ENCODE measurements around the gene HEXD. TPM values are rescaled to one million over a fixed set of nuclear protein-coding genes. Genes with fewer than 3 reads are reported as not detected.

Gene HEXD
- total and polyA plus RNA-seq, 12 donors = 8.9 to 292 (median 43.8) TPM

DNA sequence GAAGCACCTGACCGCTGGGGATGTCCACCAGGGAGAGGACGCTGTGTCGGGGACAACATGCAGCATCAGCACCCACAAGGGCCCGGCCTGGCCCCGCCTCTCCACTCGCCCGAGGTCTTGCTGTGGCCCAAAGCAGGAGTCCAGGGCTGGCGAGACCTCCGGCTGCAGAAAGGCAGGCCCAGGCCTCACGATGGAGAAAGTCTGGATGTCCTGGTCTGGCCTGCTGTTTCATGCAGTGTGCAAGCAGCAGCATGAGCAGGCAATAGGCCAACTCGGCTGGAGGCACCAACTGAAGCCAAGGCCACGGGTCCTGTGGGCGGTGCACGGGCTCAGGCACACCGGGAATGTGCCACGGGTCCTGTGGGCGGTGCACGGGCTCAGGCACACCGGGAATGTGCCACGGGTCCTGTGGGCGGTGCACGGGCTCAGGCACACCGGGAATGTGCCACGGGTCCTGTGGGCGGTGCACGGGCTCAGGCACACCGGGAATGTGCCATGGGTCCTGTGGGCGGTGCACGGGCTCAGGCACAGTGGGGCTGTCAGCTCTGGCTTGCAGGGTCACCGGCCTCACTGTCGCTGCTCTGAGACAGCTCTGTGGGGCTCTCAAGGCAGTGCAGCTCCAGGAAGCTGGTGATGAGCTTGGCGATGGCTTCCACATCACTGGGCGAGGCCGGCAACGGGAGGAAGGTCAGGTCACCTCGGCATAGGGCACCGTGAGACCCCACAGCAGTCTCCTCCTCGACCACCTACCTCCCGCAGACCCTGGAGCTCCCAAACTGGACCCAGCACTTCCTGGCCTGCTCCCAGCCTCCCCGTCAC, 25.5 kb downstream of the HEXD start:
- Histone ChIP-seq H3K27ac (peak overlapping the region; percentile 39 to 91 (median 72)), H3K9me3 (replicated peaks in 1 of 3) (no peaks in the 10 kb centered on the region), H3K4me3 (no peak overlapping the region), H3K36me3 (replicated peaks in 1 of 2) (peaks cover 0 to 18% of the 10 kb centered on the region in 2 donors), H3K27me3 (no peaks in the 10 kb centered on the region), H3K4me1 (replicated peaks in 1 of 2) (peaks cover 20 to 25% of the 10 kb centered on the region in 2 donors)
- WGBS, 4 donors = 50 to 60% (median 58%) methylated on average over 8 to 35 of the region's 40 CpGs
- TF ChIP-seq, protein P1, sequence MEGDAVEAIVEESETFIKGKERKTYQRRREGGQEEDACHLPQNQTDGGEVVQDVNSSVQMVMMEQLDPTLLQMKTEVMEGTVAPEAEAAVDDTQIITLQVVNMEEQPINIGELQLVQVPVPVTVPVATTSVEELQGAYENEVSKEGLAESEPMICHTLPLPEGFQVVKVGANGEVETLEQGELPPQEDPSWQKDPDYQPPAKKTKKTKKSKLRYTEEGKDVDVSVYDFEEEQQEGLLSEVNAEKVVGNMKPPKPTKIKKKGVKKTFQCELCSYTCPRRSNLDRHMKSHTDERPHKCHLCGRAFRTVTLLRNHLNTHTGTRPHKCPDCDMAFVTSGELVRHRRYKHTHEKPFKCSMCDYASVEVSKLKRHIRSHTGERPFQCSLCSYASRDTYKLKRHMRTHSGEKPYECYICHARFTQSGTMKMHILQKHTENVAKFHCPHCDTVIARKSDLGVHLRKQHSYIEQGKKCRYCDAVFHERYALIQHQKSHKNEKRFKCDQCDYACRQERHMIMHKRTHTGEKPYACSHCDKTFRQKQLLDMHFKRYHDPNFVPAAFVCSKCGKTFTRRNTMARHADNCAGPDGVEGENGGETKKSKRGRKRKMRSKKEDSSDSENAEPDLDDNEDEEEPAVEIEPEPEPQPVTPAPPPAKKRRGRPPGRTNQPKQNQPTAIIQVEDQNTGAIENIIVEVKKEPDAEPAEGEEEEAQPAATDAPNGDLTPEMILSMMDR (IDR thresholded peaks at IDR 0.05) = no peak
- TF ChIP-seq POLR2A (IDR thresholded peaks at IDR 0.05) = peak in 1 of 2 donors; percentile 43
- intact Hi-C loops (cut with DNase I) = no loop called here
- peak; percentile 84 to 97 (median 95) for DNase-seq

DNA sequence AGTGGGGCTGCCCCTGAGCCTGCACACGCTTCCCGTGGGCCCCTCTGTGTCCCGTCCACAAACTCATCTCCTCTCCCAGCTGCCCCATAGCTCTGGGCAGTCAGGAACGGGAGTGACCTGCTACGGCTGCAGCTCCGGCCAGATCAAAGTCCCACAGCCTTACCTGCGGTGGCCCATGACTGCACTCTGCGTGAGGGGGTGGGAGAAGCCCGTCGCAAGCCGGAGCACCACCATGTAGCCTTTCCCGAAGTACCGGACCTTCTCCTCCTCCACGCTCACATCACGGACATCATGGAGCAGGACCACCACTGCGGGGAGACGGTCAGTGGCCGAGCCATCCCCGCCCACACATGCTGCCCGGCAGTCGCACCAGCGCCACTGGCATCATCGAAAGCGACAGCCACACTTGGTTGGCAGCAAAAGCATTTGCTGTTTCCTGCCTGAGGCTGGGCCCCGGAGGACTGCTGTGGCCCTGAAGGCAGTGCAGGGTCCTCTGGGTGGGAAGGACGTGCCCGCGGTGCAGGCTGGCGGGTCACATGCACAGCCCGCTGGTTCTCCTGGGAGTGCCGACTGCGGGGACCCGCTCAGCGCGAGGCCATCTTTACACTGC, 26.2 kb downstream of the HEXD start:
- H3K36me3 ChIP-seq (replicated peaks in 1 of 2) = peaks cover 0 to 18% of the 10 kb centered on the region in 2 donors
- intact Hi-C loops (cut with DNase I) = no loop called here
- peaks cover 20 to 30% of the 10 kb centered on the region in 2 donors for H3K4me1 ChIP-seq (replicated peaks in 1 of 2)
- DNase-seq = peak in 4 of 7 donors; percentile 42 to 60 (median 46)
- no peaks in the 10 kb centered on the region for H3K27me3 ChIP-seq
- no peaks in the 10 kb centered on the region for H3K9me3 ChIP-seq (replicated peaks in 1 of 3)
- no peak overlapping the region for H3K4me3 ChIP-seq
- H3K27ac ChIP-seq = peak overlapping the region; percentile 39 to 91 (median 72)
- TF ChIP-seq, protein P1 (IDR thresholded peaks at IDR 0.05) = no peak
- TF ChIP-seq POLR2A (IDR thresholded peaks at IDR 0.05) = no peak
- 55 to 67% (median 60%) methylated on average over 10 to 35 of the region's 35 CpGs for WGBS, 4 donors

DNA sequence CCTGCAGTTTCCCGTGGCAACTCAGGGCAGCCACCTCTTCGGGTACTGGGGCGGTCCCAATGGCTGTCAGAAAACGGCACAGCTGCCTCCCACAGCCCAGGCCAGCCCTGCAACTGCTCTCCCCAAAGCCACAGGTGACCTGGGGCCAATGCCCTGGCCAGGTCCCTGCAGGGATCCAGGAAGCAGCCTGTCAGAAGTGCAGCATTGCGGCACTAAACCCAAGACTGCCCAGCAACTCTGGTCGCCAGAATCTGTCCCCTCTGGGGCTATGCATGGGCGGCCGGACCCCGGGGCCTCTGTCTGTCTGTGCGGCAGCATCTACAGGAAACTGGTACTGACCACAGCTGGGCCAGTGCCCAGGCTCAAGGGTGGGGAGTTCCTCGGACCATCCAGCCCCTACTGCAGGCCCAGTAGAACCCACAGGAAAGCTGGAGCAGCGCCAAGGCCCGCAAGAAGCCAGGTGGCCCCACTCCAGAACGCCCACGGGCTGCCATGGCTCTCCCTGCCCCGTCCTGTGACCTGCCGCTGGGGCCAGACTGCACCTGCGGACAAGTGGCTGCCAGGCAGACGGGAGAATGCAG, 26.9 kb downstream of the HEXD start:
- intact Hi-C loops (cut with DNase I) = no loop called here
- no peaks in the 10 kb centered on the region for H3K9me3 ChIP-seq (replicated peaks in 1 of 3)
- peaks cover 0 to 18% of the 10 kb centered on the region in 2 donors for H3K36me3 ChIP-seq (replicated peaks in 1 of 2)
- 44 to 57% (median 47%) methylated on average over 3 to 19 of the region's 19 CpGs for WGBS, 4 donors
- no peak for TF ChIP-seq POLR2A (IDR thresholded peaks at IDR 0.05)
- TF ChIP-seq, protein P1 (IDR thresholded peaks at IDR 0.05) = no peak
- peak in 3 of 7 donors; percentile 51 to 66 (median 56) for DNase-seq
- no peaks in the 10 kb centered on the region for H3K27me3 ChIP-seq
- H3K4me3 ChIP-seq = no peak overlapping the region
- H3K27ac ChIP-seq = peak overlapping the region in 3 of 5 donors; percentile 7 to 91 (median 76)
- H3K4me1 ChIP-seq (replicated peaks in 1 of 2) = peaks cover 20 to 33% of the 10 kb centered on the region in 2 donors

DNA sequence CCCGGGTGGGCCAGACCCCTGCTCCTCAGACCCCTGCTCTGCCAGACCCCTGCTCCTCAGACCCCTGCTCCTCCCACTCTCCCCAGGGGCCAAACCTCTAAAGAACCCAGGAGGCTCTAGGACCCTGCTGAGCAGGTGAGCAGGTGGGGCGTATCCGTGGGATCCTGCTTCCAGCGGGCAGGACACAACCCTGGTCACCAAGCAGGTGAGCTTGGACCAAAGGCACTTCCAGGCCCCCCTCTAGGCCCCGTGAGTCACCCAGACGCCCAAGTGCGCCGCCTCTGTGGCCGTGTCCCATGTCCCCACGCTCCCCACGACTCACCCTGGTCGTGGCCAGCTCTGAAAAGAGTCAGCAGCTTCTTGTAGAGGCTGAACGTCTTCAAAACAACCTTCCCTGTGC, 27.4 kb downstream of the HEXD start:
- H3K4me3 ChIP-seq = no peak overlapping the region
- 43 to 85% (median 82%) methylated on average over 1 to 13 of the region's 13 CpGs for WGBS, 4 donors
- TF ChIP-seq POLR2A (IDR thresholded peaks at IDR 0.05) = no peak
- TF ChIP-seq, protein P1 (IDR thresholded peaks at IDR 0.05) = no peak
- intact Hi-C loops (cut with DNase I) = no loop called here
- no peak for DNase-seq
- no peaks in the 10 kb centered on the region for H3K27me3 ChIP-seq
- H3K9me3 ChIP-seq (replicated peaks in 1 of 3) = no peaks in the 10 kb centered on the region
- peaks cover 0 to 18% of the 10 kb centered on the region in 2 donors for H3K36me3 ChIP-seq (replicated peaks in 1 of 2)
- H3K4me1 ChIP-seq (replicated peaks in 1 of 2) = peaks cover 20 to 33% of the 10 kb centered on the region in 2 donors
- H3K27ac ChIP-seq = peak overlapping the region in 2 of 5 donors; percentile 76 to 91
